Measurements from ENCODE around the gene TTC16.
A peak's percentile ranks its signal among the peaks of the same experiment; 100 is the strongest.

TTC16 gene

DNA sequence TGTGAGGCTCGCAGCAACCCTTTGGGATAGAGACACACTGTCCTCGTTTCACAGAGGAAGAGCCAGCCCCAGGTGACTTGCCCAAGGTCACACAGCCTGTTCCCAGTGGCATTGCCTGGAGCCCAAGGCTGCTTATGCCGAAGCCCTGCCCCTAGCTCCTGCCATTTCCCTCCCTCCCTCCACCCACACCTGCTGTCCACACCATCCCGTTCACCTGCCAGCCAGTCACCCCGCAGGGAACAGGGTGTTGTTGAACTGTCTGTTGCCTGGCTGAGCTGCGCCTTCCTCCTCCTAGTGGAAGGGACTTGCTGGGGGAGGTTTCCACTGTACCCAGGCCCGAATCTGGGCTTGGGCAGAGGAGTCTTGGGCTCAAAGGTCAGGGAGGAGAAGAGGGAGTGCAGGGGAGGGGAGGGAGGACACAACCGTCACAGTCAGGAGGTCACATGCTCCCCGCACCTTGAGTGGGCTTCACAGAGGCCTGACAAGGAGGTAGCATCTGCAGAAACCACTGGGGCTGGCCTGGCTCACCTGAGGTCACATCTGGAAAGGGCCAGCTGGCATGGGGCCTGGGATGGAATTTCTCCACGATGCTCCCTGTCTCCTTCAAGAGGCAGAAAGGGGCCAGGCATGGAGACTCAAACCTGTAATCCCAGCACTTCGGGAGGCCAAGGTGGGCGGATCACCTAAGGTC is 6.3 kb downstream of the TTC16 start:
- no peak for DNase-seq

DNA sequence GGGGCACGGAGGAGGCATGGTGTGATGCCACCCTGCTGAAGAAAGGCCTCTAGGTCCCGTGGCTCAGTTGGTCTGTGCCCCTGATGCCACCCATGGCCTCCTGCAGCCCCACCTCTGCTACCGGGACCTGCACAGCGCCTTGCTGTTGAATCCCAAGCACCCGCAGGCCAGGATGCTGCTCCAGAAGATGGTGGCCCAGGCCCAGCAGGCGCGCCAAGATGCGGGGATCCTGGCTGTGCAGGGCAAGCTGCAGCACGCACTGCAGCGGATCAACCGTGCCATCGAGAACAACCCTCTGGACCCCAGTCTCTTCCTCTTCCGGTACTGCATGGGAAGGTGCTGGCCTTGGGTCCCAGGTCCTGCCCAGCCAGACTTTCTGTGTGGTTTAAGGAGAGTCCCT is 7.1 kb downstream of the TTC16 start:
- DNase-seq = no peak

DNA sequence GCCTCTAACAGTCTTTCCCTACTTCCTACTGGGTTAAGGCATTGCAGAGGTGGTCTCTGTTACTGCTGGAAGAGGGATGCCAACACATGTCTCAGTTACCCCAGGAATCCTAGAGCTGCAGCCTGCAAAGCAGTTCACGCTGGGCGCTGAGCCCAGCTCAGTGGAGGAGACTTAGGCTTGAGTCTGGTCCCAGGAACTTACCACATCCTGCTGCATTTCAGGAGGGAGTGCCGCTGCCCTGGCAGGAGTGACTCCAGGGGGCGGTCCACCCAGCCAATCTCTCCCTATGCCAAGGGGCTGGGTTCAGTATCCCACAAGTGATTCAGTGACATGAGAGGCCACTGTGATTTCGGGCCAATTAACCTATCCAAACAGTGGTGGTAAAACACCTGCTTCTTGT is 7.6 kb downstream of the TTC16 start:
- DNase-seq = peak; percentile 77

DNA sequence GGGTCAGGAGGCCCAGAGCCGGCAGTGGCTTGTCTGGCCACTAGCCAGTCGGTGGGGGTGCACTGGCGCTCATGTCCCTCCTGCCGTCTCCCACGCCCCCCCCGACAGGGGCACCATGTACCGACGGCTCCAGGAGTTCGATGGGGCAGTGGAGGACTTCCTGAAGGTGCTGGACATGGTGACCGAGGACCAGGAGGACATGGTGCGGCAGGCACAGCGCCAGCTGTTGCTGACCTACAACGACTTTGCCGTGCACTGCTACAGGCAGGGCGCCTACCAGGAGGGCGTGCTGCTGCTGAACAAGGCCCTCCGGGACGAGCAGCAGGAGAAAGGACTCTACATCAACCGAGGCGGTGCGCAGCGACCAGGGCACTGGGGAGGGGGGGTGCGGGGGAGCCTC is 8.1 kb downstream of the TTC16 start:
- no peak for DNase-seq

DNA sequence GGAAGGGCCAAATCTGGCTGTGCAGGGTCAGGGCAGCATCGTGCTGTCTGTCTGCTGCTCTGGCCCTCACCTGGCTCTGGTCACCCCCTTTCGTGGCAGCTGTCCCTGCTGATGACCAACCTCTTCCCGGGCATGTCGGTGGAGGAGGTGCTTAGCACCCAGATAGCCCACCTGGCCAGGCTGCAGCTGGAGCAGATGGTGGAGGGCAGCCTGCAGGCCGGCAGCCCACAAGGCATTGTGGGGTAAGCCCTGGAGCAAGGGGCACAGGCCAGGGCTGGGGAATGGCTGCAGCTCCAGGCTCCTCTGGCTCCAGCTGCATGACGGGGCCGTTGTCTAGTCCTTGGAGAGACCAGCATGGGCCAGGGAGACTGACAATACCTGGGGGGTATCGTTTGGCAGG is 11.0 kb downstream of the TTC16 start:
- DNase-seq = no peak

DNA sequence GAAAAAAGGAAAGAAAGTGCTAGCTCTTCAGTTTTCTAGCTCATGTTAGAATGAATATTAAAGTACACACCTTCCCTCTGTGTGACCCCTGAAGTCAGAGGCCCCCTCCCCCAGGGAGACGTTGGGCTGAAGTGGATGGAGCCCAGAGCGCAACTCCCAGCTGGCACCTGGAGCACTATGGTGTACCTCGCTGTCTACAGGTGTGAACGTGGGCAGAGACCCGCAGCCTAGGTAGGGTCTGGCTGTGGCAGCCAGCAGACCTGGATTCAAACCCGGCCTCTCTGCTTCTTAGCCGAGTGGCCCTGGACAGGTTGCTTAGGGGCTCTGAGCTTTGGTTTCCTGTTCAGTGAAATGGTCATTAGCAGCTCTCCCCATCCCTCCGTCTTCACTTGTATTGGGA is 12.9 kb downstream of the TTC16 start:
- DNase-seq = no peak

DNA sequence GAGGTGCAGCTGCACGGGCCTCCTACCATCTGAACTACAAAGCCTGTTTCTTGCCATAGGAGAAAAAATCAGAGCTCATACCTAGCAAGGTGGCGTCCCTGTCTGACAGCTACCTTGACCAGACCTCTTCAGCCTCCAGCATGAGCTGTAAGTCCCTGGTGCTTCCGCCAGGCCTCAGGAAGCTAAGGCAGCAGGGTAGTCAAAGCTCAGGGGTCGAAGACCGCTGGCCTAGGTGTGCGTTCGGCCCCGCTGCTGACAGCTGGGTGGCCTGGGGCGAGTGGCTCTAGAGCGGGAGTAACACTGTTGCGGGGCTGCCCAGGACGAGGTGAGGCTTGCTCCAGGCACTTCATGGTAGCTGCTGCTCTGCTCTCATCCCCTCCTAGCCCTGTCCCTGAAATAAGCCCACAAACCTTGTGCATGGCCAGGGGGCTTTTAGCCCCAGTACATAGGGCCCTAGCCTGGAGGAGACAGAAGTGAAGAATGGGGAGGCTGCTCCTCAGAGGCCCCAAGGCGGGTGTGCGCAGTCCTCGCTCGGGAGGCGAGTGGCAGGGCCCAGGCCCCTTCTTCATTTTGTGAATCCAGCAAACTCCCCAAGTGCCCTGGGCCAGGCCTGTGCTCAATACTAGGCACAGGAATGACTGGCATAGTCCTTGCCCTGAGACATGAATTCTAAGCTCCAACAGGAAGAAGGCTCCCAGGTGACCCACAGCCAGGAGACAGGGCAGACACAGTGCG is 13.8 kb downstream of the TTC16 start:
- no peak for DNase-seq

DNA sequence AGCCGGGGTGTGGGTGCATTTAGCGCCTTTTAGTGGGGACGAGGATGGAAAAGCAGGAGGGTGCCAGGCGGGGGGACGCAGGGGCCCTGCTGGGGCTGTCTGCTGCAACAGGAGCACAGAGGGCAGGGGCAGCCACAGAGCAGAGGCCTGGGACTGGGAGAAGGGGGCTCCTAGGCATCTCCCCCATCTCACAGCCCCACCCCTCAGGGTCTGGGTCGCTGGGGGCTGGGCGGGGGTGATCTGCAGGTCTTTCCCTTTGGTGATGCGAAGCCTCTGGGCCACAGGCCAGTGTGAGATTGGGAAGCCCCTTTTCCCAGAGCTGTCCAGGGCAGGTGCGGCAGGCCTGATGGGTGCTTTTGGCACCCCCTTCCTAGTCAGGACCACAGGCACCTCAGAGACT is 14.4 kb downstream of the TTC16 start:
- no peak for DNase-seq

DNA sequence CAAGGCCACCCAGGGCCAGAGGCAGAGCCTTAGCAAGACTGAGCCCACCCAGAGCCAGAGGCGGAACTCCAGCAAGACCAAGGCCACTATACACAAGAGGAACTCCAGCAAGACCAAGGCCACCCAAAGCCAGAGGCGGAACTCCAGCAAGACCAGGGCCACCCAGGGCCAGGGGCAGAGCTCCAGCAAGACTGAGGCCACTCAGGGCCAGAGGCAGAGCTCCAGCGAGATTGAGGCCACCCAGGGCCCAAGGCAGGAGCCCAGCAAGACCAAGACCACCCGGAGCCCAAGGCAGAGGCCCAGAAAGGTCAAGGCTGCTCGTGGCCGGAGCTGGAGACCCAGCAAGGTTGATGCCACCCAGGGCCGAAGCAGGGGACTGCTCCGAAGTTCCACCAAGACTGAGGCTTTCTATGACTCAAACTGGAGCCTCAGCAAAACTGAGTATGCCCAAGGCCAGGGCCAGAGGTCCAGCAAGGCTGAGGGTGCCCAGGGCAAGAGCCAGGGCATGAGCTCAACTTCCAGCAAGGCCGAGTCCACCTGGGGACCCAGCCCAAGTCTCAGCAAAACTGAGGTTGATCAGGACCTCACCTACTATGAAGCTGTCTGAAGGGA is 15.0 kb downstream of the TTC16 start:
- no peak for DNase-seq

DNA sequence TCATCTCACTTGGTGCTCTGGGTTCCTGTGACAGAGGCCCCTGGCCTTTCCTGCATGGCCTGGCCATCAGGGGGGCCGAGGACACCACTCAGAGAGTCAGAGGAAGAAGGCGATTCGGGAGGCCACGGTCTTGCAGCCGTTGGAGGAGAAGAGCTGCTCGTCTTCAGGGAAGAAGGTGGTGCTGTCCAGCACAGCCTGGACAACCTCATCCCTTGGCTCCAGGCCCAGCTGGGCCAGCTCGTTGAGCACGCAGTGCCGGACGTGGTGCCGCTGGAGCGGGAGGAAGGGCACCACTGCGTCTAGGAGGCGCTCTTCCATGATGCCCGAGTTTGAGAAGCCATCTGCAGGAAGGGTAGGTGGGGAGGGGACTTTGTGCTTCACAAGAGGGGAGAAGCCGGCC is 16.1 kb downstream of the TTC16 start:
- DNase-seq = no peak

DNA sequence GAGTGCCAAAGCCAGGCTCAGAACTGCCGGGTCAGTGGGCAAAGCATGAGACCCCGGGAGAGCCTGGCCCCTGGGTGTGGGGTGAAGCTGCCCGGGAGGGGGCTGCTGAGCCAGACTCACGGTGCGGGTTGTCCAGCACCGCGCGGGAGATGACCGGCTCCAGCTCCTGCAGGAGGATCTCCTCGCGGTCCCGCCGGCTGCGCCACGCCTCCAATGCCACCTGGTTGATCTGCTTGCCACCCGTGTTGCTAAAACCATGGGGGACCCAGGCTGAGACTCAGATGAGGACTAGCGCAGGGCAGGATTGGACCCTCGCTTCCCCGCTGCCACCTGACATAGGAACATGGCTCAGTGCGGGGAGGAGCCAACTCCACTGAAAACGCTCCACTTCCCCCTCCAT is 16.6 kb downstream of the TTC16 start:
- no peak for DNase-seq

DNA sequence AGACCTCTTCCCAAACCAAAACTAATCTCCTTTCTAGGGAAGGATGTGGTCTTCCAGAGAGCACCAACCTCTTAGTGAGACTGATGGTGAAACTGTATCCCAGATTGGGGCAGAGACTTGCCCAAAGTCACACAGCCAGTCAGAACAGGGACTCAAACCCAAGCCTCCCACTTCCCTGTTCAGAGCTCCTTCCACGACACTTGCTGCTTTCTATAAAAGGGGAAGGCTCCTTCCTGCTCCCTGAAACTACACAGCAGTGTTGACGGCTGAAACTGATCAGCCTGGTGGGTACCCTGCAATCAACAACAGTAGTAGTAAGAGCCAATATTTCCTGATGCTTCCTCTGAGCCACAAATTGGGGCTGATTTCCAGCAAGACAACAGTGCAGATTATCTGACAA is 17.7 kb downstream of the TTC16 start:
- no peak for DNase-seq

DNA sequence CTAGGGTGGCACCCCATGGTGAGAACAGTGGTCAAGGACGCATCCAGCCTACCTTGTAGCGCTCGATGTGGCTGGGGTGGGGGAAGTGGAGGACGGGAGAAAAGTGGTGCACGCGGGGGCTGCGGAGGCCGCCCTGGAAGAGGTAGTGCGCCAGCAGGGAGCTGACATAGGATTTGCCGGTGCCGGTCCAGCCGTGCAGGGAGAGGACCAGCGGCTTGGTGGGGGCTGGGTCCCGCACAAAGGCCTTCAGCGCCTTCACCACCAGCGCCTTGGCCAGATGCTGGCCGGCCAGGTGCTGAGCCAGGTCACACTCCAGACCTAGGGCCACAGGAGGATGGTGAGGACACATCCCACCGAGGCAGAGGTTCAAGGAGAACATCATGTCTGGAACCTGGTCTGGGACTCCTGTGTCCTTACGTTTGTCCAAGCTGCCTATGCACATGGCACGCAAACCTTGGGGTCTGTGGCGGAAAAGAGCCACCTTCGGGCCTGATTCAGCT is 18.4 kb downstream of the TTC16 start:
- no peak for DNase-seq

DNA sequence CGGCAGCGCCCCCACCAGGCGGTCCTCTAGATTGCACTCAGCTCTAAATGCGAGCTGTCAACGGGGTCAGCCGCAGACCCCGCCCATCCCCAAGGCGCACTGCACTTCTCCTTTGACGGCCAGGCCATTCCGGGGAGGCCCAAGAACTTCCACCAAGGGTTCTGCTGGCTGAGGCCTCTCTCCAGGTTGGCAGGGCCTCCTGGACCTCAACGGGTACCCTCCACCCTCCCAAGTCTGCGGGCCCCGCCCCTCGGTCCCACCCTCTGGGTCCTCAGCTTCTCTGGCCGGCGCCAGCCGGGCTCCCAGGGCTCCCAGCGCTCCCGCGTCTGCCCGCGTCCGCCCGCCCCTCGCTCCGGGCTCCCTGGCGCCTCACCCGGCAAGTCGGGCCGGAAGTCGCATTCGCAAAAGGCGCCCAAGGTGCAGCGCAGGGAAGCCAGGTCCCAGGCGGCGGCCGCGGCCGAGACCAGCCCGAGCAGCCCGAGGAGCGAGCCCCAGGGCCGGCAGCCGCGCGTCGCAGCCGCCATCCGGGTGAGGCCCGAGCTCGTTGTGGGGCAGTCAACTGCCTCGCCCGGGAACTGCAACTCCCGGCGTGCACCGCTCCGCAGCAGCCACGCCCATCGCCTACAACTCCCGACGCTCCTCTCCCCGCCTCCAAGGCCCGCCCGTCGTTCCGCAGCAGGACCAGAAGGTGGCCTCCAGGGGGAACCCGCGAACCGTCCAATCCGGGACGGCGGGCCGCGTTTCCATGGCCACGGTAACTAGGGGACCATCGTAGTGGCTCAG is 19.1 kb downstream of the TTC16 start, which contains the start of gene TOR2A:
TSS of gene TOR2A (minus strand) at position 548 of the 783 bp plus-strand sequence. CDS start at position 524, 24 bp downstream.
- peak; percentile 96 for DNase-seq

DNA sequence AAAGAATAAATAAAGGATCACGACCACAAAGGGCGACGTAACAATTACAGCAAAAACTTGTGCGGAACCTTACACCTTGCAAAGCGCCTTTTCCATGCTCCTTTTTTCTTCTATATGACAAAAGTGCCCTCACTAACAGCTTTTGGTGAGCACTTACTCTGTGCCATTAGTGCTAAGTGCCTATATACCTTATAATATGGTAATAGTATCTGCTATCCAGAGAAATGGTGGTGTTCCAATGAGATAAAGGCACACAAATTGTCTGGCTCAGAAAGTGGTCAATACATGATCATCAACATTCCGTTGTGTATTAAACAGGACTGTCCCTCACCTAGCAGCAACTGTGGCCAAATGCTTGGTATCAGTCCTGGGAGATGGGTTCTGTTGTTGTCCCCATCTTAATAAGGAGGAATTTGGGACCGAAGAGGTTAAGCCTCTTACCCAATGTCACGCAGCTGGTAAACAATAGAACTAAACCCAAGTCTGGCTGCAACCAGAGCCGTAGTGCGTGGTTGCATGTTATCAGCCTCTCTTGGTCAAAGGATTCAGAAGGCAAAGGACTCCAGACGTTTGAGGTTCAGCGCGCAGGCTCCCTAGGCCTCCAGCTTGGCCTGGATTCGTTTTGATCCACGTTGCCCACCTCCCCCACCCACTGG is 19.8 kb downstream of the TTC16 start:
- no peak for DNase-seq

DNA sequence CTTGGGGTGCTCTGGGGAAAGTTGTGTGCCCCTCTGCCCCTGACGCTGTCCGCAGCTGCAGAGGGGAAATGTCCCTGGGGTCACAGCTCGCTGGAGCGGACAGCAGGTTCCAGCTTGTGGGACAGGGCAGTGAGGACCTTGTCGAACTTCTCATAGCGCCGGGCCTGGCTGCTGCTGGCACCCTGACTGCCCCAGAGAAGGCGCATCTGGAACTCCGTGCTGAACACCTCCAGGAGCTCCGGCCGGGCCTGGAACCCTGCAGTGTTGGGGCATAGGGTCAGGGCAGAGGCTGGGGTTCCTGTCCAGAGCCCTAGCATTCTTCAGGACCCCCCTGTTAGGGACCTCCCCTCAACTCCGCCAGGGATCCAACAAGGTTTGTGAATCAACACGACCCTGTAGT is 22.8 kb downstream of the TTC16 start:
- DNase-seq = no peak

DNA sequence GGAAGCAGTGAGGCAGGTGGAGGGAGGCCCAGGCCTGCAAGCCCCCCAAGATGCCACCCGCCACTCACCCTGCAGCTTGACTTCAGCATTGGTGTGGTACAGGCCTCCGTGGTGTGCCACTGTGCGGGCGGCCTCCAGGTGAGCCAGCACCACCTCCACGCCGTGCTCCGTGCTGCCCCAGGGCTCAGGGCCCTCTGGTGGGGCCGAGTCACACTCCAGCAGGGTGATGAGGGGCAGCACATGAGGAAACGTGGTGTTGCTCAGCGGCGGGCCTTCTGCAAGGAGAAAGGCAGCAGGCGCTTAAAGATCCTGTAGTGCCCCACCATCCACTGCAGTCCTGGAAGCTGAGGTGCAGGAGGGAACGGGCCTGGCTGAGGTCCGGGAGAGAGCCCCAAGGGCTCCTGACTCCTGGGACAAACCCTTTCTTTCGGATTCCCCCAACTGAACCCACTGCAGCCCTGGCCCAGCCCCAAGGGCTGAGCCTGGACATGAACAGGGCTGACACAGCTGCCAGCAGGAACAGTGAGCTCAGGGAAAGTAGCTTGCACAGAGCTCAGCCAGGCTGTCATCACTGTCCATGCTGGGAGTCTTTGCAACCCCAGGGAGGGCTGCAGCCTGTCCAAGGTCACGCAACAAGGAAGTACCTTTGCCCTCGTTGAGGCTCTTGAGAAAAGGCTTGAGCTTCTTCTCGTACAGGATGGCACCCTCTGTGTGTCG is 23.9 kb downstream of the TTC16 start:
- no peak for DNase-seq

DNA sequence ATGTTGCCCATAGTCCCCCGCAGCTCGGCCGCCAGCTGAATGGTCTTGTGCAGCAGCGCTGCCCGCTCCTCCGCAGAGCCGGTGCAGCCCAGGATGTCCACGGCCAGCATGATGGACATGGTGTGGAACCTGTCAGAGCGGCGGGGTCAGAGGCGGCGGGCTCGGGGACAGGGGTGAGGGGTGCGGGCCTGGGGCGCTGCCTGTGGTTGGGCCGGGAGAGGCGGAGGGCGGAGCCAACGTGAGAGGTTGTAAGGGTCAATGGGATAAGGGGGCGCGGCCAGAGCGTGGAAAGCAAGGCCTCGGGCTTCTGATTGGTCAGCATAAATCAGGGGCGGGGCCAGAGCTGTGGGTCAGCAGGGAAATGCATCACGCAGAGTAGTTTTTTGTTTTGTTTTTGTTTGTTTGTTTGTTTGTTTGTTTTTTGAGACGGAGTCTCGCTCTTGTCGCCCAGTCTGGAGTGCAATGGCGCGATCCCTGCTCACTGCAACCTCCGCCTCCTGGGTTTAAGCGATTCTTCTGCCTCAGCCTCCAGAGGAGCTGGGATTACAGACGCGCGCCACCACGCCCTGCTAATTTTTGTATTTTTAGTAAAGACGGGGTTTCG is 26.1 kb downstream of the TTC16 start:
- peak; percentile 78 for DNase-seq

DNA sequence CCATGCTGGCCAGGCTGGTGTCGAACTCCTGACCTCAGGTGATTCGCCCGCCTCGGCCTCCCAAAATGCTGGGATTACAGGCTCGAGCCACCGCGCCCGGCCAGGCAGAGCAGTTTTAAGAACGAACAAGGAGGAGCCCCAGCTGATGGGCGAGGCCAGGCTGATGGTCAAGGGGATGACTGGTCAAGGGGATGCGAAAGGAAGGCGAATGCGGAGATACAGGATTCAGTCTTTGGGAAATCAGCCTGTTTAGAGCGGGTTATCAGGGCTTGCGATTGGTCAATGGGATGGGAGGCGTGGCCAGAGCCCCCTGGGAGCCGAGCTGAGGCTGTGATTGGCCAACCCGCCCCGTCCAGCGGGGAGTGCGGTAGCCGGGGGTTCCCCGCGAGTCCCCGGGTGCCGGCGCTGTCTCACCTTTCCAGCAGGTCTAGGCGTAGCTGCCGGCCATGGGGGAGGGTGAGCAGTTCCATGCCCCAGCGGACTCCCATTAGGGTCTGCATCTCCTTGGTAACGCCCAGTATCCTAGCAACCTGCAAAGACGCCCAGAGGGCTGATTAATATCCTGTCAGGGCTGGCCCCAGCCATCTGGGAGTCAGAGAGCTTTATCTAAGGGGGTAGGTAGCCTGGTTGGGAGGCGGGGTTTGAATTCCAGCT is 26.7 kb downstream of the TTC16 start:
- DNase-seq = peak; percentile 94

DNA sequence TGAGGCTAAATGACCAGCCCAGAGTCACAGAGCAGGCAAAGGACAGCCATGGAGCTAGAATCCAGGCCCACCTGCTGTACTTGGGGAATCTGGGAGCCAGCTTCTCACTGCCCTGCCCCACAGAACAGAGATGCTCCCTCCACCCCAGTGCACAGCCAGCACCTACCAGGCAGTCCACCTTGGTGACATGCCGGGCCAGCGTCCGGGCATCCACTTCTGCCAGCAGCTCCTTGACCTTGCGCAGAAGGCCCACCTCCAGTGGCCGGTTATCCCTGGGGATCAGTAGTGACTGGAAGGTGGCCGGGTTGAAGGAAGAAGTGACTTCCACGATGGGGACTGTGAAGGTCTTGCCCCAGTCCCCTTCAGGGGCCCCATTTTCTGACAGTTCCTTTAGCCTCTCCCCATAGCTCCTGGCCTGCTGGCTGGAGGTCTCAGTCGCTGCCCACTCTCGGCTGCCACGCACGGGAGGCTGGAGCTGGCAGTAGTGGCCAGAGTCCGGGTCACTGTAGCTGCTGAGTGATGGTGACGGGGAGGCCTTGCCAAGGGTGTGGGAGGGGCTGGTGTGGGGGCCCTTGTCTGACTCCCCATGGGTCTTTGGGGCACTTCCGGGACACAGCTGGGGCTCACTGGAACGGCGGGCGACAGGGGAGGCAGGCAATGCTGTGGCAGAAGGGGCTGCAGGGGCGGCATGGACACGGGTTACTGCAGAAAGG is 28.7 kb downstream of the TTC16 start:
- DNase-seq = no peak

Data from EL (cell line).